Duodenal mucosa (tissue), 2 donors: Measurements from ENCODE around the gene CDT1.

Experiments
- H3K27ac ChIP-seq: one replicate; pipeline ENCODE4 v1.7.0; 2013; ENCODE audit warnings: low read depth, low read length
- H3K27me3 ChIP-seq, 2 donors: one replicate each; pipeline ENCODE4 v1.7.0; 2013; ENCODE audit warnings: low read length in 2 of 2, control low read depth in 1 of 2; ENCODE audit not compliant: insufficient read depth in 2 of 2, control insufficient read depth in 1 of 2
- H3K36me3 ChIP-seq, 2 donors: one replicate each; pipeline ENCODE4 v1.7.0; 2013; ENCODE audit warnings: low read length in 2 of 2, control low read depth in 1 of 2; ENCODE audit not compliant: insufficient read depth in 2 of 2, control insufficient read depth in 1 of 2
- H3K4me1 ChIP-seq, 2 donors: one replicate each; pipeline ENCODE4 v1.7.0; 2013; ENCODE audit warnings: low read length in 2 of 2, control low read depth in 1 of 2; ENCODE audit not compliant: insufficient read depth in 2 of 2, control insufficient read depth in 1 of 2
- H3K4me3 ChIP-seq, 2 donors: one replicate each; pipeline ENCODE4 v1.7.0; 2013; ENCODE audit warnings: low read length in 2 of 2, low read depth in 1 of 2
- H3K9ac ChIP-seq, 2 donors: one replicate each; pipeline ENCODE4 v1.7.0; 2013; ENCODE audit warnings: low read length in 2 of 2, low read depth in 1 of 2
- H3K9me3 ChIP-seq, 2 donors: one replicate each; pipeline ENCODE4 v1.7.0; 2013; ENCODE audit warnings: low read length in 2 of 2, control low read depth in 1 of 2; ENCODE audit not compliant: control insufficient read depth in 1 of 2

CDT1 gene

DNA sequence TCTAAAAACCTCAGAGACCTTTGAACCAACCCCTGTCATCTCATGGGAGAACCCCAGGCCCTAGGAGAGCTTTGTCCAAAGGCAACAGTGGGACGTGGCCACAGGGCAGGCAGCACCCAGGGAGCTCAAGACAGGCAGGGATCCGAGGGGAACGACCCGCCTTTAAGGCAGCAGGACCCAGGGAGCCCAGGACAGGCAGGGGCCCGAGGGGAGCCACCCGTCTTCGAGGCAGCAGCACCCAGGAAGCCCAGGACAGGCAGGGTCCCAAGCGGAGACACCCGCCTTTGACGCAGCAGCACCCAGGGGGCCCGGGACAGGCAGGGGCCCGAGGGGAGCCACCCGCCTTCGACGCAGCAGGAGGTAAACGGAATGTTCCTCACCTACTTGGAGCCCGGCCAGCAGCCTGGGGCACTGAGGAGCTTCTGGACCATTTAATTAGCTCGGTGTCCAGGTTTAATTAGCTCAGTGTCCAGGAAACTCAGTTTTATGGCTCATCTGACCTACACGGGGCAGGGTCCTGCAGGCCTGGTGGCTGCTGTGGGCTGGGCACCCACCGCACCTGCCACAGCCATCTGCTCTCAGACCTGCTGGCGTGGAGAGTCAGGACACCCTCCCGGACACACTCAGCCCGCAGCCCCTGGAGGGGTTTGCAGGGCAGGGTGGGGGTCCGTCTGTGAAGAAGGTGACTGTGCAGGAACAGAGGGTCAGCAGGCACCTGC lies 43.0 kb upstream of the CDT1 start:
- Histone ChIP-seq H3K27ac (no peak overlapping the region), H3K36me3 (no peaks in the 10 kb centered on the region), H3K4me3 (no peak overlapping the region), H3K4me1 (peaks cover 24 to 34% of the 10 kb centered on the region in 2 donors), H3K9ac (peak overlapping the region in 1 of 2 donors; percentile 9), H3K27me3 (no peaks in the 10 kb centered on the region), H3K9me3 (no peaks in the 10 kb centered on the region)

DNA sequence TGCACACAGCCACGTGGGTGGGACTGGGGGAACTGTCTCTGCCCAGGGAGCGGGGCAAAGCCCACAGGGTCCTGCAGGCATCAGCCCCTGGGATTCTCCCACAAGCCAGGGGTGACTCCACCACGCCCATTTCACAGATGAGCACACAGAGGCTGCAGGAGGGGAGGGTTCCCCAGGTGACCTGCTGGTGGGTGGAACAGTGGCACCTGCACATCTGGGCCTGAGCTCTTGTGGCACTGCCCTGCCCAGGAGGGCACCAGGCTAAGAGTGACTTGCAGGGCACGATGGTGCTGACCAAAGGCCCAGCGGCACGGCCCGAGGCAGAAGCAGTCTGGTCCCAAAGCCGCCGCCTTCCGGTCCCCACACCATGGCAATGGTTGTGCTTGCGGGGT lies 42.5 kb upstream of the CDT1 start:
- no peaks in the 10 kb centered on the region for H3K36me3 ChIP-seq
- peaks cover 24 to 34% of the 10 kb centered on the region in 2 donors for H3K4me1 ChIP-seq
- no peaks in the 10 kb centered on the region for H3K9me3 ChIP-seq
- H3K4me3 ChIP-seq, result no peak overlapping the region
- H3K9ac ChIP-seq, result no peak overlapping the region
- no peaks in the 10 kb centered on the region for H3K27me3 ChIP-seq
- no peak overlapping the region for H3K27ac ChIP-seq

DNA sequence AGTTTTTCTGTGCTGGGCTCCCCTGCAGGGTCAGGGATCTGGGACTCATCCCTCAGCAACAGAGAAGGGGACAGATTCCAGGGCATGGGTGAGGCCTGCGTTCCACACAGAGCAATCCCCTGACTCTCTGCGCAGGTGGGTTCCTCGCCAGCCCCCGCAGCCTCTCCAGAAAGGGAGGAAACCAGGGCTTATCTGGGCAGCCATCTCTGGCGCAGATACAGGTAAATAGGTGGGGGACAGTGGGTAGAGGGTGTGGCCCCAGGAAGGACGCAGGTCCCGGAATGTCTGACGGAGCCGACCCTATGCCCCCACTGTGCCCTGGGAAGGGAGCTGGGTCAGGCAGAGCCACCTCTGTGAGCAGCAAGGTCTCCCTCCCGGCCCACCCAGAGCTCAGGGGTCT lies 41.8 kb upstream of the CDT1 start:
- Histone ChIP-seq H3K4me3 (no peak overlapping the region), H3K9ac (no peak overlapping the region), H3K36me3 (no peaks in the 10 kb centered on the region), H3K27ac (no peak overlapping the region), H3K9me3 (no peaks in the 10 kb centered on the region), H3K27me3 (no peaks in the 10 kb centered on the region), H3K4me1 (peaks cover 24 to 34% of the 10 kb centered on the region in 2 donors)

DNA sequence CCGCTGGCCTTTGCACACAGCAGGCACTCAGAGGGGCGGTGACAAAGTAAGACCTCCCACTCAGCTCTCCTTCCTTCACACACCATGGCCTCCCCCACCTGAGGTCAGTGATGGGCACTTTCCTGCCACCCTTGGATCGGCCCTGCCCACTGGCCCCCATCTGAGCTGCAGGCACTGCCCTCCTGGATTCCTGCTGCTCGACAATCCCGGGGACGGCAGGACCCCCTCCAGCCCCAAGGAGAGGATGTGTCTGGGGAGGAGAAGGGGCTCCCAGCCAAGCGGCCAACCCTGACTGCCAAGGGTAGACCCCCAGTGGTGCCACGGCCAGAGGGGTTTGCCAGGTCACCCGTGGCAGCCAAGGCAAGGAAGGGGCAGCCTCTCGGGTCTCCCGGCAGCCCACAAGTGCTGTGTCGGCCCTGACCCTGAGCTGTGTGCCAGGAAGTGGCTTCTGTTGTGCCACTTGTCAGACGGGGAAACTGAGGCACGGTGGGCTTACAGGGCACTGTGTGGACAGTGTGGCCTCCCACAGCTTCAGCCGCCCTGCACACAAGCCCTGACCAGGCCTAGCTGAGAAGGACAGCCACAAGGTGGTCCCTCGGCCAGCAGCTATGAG lies 41.2 kb upstream of the CDT1 start:
- Histone ChIP-seq H3K9ac (no peak overlapping the region), H3K27me3 (no peaks in the 10 kb centered on the region), H3K36me3 (no peaks in the 10 kb centered on the region), H3K9me3 (no peaks in the 10 kb centered on the region), H3K27ac (no peak overlapping the region), H3K4me3 (no peak overlapping the region), H3K4me1 (peaks cover 24 to 37% of the 10 kb centered on the region in 2 donors)

DNA sequence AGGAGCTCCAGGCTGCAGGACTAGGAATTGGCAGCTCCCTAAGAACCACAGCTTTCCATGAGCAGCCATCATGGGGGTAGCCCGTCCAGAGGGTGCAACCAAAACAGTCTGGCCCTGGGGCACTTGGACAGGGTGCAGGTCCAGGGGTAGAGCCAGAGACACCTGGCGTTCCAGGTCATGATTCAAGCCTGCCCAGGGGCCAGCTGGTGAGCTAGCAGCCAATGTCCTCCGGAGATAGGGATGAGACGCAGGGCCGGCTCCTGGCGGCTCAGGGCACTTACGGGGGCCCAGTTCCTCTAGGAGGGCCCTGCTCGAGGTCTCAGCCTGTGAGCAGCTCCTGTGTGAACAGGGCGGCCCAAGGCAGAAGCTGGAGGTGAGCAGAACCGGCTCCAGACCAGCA lies 40.6 kb upstream of the CDT1 start:
- H3K9ac ChIP-seq, result no peak overlapping the region
- no peak overlapping the region for H3K27ac ChIP-seq
- no peaks in the 10 kb centered on the region for H3K9me3 ChIP-seq
- no peaks in the 10 kb centered on the region for H3K36me3 ChIP-seq
- H3K4me1 ChIP-seq, result peaks cover 27 to 38% of the 10 kb centered on the region in 2 donors
- no peak overlapping the region for H3K4me3 ChIP-seq
- H3K27me3 ChIP-seq, result no peaks in the 10 kb centered on the region

DNA sequence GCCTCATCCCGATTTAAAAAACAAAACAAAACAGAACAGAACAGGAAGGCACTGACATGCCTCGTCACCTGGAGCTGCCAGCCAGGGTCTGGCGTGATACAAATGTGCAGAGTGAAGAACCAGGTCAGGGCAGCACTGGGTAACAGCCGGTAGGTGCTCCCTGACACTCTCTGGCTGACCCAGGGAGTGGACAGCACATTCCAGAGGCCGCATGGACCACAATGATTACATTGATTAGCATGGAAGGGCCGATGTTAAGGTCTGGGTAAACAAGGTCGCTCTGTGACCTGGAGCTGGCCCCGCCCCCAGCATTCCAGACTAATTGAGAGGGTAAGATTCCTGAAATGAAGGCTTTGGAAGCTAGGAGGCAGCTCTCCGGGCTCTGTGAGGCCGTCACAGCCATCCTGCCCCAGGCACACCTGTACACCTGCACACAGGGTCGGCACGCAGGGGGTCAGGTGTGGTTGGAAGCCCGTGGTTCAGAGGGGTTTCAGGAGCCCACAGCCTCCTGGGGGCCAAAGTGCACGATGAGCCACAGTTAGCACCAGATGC lies 40.0 kb upstream of the CDT1 start:
- no peak overlapping the region for H3K9ac ChIP-seq
- H3K27me3 ChIP-seq, result no peaks in the 10 kb centered on the region
- H3K9me3 ChIP-seq, result no peaks in the 10 kb centered on the region
- H3K27ac ChIP-seq, result peak overlapping the region; percentile 15
- H3K36me3 ChIP-seq, result no peaks in the 10 kb centered on the region
- no peak overlapping the region for H3K4me3 ChIP-seq
- peaks cover 32 to 35% of the 10 kb centered on the region in 2 donors for H3K4me1 ChIP-seq

DNA sequence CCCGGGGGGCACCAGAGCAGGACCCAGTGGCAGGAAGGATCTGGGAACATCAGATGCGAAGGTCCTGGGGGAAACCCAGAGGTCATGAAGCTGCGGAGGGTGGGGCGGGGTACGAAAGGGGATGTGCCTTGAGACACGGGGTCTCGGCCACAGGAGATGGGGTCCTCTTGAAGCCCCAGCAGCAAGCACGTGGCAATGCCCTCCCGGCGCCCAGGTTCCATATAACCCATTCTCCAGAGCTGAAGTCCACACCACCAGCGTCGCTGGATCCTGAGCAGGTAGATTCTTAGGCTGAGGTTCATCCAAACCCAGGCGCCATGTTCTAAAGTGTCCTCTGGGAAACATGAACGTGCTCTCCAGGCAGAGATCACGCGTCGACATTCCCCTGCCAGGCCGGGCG lies 39.5 kb upstream of the CDT1 start:
- no peak overlapping the region for H3K9ac ChIP-seq
- H3K4me1 ChIP-seq, result peaks cover 32 to 34% of the 10 kb centered on the region in 2 donors
- no peaks in the 10 kb centered on the region for H3K36me3 ChIP-seq
- H3K9me3 ChIP-seq, result no peaks in the 10 kb centered on the region
- H3K4me3 ChIP-seq, result no peak overlapping the region
- peak overlapping the region; percentile 15 for H3K27ac ChIP-seq
- no peaks in the 10 kb centered on the region for H3K27me3 ChIP-seq

DNA sequence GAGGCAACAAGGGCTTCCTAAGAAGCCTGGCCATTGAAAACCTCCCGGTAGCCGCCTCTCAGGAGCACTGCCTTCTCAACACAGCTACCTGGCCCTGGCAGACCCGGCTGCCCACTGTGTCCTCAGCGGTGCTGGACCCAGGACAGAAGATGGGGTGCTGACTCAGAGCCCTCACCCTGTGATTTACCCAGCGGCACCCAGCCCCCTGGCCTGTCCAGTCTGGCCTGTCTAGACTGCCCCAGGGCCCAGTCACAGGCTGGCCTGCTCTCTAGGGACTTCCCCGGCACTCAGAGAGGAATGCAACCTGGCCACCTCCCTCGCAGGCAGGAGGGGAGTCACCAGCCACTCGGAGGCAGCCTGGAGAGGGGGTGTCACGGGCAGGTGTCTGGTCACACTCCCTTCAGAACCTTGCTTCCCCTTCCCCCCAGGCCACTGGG lies 38.7 kb upstream of the CDT1 start:
- Histone ChIP-seq H3K9me3 (no peaks in the 10 kb centered on the region), H3K36me3 (no peaks in the 10 kb centered on the region), H3K27ac (no peak overlapping the region), H3K27me3 (no peaks in the 10 kb centered on the region), H3K4me1 (peaks cover 30 to 31% of the 10 kb centered on the region in 2 donors), H3K9ac (no peak overlapping the region), H3K4me3 (no peak overlapping the region)

DNA sequence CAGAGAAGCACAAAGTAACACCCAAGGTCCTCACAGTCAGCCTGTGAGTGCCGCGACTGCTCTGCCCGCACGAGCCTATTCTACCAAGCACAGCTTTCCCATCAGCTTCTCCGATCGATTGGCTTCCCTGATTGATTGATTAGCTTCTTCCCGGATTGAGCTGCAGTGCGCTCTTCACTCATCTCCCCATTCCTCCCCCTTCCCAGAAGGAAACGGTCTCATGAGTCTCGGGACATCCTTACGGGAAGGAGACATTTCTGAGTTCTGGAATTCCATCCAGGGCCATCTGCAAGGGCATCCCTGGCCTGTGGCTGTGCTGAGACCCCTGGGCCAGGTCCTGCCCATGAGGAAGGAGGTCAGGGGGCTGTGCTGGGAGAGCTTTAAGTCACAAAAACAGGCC lies 36.6 kb upstream of the CDT1 start:
- H3K9me3 ChIP-seq, result no peaks in the 10 kb centered on the region
- H3K36me3 ChIP-seq, result no peaks in the 10 kb centered on the region
- no peak overlapping the region for H3K9ac ChIP-seq
- H3K27me3 ChIP-seq, result no peaks in the 10 kb centered on the region
- H3K4me1 ChIP-seq, result peaks cover 31 to 40% of the 10 kb centered on the region in 2 donors
- H3K27ac ChIP-seq, result no peak overlapping the region
- H3K4me3 ChIP-seq, result no peak overlapping the region

DNA sequence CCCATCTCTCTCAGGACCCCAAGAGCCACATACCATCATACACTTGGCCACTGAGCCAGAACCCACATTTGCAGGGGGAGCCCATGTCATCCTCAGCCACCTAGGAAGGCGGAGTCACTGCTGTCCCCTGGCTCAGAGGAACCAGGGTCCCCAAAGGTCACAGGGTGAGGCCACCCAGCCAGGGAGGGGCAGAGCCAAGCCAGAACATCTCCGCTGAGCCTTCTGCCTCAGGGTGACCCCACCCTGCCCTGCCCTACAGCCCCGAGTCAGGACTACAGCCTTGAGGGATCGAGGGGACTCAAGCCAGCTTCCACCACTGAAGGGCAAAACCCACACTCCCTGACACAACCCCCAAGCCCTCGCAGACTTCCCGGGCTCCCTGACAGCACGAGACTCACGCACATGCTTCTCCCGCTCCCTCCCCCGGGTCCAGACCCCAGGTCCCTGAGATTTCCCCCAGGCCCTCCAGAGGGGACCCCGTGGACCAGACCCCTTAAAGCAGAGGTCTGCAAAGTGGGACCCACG lies 36.0 kb upstream of the CDT1 start:
- Histone ChIP-seq H3K4me3 (no peak overlapping the region), H3K27ac (no peak overlapping the region), H3K27me3 (no peaks in the 10 kb centered on the region), H3K9ac (no peak overlapping the region), H3K9me3 (no peaks in the 10 kb centered on the region), H3K36me3 (no peaks in the 10 kb centered on the region), H3K4me1 (peaks cover 31 to 40% of the 10 kb centered on the region in 2 donors)
